HG03354 (cell line): ENCODE measurements around the gene TRERF1.

Experiments
- ATAC-seq: cut with Tn5 transposase; IDR thresholded peaks from one replicate; pipeline ENCODE4 v1.9.1; 2021; ENCODE audit warnings: mild to moderate bottlenecking; ENCODE audit not compliant: unreplicated experiment, poor library complexity, severe bottlenecking

Gene TRERF1

GRCh38 chr6:42429042-42429585 lies 22.6 kb downstream of the TRERF1 start:
- no peak for ATAC-seq

DNA sequence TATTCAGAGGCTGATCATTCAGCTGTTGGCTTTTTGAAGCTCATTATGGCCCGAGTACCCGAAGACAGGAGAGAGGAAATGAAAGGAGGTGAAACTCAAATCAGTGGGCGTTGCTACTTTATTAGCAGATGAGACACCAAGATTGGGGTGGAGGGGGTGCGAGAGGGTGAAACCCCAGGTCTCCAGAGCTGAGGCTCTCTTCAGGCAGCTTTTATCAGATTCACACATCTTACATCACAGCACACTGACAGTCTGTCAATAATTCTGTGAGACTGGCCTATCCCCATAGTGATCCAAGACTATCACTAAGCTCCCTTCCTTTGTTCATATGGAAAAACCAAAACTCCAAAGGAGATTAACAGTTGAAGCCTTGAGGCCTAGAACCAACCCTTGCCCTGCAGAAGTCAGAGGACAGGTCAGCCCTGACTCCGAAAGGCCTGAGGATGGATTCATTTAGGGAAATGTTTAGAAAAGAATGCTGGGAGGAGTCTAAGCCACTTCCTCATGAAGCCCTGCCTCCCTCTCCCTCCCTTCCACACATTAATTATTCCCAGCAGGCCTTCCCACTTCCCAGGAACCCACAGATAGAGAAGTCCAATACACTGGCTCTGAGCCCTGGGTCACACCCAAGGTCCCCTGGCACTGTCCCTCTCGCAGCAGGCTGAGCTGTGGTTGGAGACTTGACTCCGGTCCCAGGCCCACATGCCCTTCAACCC lies 23.2 kb downstream of the TRERF1 start:
- ATAC-seq, result no peak

GRCh38 chr6:42427871-42428270 lies 23.9 kb downstream of the TRERF1 start:
- ATAC-seq, result no peak

DNA sequence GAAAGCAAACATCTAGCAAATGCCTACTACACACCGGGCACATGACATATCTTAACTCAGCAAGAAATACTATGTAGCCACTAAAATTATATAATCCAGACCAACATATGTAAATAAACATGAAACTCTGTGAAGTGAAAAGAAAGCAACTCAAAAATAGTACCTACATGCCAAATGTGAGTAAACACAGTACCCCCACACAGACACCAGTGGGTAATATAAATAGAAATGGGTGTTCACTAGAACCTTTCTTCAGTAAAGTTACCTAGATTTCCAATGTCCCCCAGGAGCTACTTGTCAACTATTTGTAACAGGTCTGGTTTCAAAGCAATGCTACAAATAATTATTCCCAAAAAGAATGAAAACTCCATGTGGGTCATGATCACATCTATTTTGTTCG lies 25.5 kb downstream of the TRERF1 start:
- ATAC-seq, result no peak

GRCh38 chr6:42424906-42425474 lies 26.7 kb downstream of the TRERF1 start:
- no peak for ATAC-seq

DNA sequence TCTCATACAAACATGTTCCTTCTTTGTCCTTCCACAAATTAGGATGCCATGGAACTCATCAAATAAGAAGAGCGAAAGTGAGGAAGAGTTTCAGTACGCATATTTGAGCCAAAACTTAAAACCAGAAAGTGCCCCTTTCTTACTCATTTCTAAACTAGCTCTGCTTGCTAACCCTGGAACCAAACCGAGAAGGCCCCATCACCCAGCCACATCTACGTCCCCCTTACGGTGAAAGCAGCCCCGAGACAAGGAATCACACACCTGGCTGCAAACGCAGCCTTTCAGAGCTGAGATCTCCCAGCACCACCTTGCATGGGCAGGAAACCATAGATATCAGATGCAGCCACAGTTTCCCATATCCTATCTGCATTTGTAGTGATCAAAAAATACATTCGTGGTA lies 28.5 kb downstream of the TRERF1 start:
- ATAC-seq, result no peak

- ATAC-seq, result no peak
Observed at GRCh38 chr6:42420741-42421140, 31.0 kb downstream of the TRERF1 start.

DNA sequence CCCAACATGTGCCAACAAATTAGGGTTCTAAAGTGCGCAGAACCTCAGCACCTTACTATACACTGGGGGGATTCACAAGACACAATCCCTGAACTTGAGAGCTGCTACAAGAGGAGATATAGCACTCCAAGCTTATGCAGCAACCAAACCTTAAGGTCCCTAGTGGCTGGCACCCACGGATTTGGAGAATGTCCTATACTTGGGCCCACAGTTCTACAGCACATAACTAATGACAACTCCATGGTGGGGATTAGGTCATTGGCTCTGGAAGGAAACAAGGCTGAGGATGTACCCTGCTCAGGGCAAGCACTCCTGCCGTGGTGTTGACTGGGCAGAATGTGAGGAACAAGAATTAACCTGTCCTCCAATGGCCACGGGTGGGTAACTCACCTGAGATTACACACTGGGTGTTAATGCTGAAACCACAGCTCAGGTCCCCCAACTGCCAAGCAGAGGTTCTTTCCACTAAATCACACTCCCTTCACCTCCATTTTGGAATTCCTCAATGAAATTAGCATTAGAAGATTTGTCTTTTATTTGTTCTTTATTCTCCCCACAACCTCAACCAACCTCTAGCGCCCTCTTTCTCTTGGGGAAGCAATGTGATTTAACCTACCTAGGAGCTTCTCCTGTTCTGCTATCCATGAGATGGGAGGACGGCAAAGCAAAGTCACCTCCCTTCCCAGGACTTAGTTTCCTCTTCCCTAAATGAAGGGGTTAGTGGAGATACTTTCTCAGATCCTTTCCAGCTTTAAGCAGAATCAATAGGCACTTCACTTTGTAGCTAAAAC lies 32.0 kb downstream of the TRERF1 start:
- no peak for ATAC-seq

GRCh38 chr6:42418724-42419123 lies 33.0 kb downstream of the TRERF1 start:
- ATAC-seq, result no peak

DNA sequence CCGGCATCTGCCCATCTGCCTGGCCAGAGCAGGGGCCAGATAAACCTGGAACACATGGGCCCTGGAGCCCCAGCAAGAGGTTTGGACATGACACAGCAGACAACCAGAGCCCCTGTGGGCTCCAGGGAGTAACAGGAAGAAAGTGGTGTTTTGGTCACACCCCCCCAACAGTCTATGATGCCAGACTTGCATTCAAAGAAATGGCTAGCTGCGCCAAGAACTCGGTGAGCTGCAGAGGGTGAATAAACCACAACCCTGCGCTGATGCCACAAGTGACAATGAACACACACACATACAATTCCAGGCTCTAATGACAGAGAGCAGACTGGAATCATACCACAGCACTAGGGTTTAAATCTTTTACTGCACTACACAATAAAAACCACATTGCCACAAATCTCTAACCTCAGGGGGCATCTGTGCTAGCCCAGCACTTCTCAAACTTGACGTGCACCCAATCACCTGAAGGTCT lies 34.0 kb downstream of the TRERF1 start:
- ATAC-seq, result no peak

DNA sequence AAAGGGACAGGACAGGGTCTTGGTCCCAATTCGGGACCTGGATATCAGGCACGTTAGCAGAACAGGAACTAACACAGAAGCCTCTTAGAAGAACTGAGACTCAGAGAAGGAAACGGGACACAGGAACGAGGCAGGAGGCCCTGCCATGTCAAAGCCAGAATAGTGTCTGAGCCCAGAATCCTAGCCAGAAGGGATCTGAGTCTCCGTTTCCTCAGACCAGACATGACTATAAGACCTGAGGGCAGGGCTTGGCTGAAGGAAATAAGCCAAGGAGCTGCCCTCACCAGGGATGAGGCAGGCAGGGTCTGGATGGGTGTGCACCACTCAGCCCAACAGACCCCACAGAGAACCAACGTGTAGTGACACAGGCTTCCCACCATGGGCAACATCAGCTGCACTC lies 40.3 kb downstream of the TRERF1 start:
- no peak for ATAC-seq

DNA sequence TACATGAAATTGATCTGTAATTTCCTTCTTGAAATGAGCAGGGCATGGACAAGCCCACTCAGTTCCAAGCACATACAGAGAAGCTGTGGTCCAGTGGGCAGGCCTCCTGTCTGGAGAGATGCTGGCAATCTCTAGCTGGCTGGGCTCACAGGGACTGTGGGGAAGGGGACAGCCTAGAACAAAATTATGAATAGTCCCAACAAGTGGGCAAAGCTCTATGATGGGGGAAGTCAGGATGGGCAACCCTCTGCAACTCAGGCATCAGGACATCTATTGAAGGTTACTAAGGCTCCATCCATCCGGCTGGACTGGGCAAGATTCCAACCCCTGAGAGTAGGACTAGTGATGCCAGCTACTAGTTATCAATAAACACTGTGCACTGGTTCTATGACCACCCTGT lies 40.9 kb downstream of the TRERF1 start:
- ATAC-seq, result no peak

GRCh38 chr6:42409581-42409980 lies 42.1 kb downstream of the TRERF1 start:
- no peak for ATAC-seq

GRCh38 chr6:42407379-42407778 lies 44.3 kb downstream of the TRERF1 start:
- ATAC-seq, result no peak

DNA sequence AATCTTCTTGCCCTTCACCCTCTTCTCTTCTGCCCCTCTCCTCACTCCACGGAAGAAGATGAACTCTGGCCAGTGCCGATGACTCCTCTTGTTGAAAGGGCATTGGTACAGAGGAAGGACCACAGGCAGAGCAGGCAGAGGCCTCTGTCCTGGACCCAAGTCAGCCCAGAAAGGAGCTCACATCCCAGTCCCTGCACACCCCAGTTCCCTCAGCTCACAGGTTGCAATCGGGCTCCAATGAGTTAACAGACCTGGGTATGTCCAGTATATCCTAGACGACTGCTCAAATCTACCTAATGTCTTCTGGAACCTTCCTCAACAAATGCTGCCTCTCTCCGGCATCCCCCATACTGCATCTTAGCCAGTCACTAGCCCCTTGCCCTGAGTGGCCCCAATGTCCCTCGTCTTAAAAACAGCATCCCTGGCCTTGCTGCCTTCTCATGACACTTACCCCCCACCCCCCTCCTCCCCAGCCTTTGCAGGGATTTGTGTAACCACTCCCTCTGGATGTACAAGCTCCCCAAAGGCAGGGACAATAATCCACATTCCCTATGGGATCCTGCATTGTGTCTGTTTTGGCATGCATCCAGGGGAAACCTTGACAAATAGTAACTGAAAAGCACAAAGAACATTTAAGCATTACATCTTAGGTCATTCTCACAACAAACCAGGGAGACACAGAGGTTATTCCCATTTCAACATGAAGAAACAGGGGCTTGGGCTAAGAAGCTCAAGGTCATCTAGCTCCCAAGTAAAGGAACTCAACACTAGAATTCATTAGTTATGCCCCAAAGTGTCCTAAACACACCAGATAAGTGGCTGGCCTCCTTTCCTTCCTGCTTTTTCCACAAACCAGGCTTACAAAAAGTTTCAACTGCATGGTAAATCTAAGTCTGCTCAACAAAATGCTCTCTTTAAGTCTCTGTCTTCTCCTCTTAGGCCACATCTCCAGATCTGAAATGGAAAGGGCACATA lies 45.1 kb downstream of the TRERF1 start:
- ATAC-seq, result no peak

DNA sequence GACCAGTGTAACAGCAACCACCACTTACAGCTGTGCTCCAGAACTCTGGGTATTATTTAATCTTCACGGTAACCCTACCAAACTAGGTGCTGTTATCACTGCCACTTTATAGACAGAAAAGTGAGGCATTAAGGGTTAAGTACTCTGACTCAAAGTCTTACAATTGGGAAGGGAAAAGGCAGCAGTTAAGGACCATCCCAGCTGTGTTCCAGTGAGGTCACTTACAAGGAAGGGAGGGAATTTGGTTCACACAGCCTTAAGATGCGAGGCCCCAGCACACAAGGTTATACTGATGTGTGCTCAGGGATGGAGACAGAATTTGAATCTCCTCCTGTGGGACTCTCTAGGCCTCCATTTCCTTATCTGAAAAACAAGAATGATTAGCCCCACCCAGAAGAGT lies 46.7 kb downstream of the TRERF1 start:
- no peak for ATAC-seq

DNA sequence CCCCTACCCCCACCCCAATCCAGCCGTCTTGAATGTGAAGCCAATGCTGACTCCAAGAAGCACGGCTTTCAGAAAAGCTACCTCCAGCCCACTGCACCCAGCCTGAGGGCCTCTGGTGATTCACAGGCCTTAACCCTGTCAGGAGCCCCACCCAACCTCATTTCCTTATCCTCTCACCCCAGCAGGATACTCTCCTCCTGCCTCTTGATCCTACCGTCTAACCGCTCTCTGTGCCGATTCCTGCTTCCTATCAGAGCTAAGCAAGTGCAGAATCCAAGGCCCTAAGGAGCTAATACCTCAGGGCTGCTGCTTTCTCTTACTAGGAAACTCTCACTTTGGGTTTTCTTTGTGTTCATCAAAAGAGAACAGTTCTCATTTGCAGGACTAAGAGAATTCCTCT lies 47.2 kb downstream of the TRERF1 start:
- no peak for ATAC-seq

DNA sequence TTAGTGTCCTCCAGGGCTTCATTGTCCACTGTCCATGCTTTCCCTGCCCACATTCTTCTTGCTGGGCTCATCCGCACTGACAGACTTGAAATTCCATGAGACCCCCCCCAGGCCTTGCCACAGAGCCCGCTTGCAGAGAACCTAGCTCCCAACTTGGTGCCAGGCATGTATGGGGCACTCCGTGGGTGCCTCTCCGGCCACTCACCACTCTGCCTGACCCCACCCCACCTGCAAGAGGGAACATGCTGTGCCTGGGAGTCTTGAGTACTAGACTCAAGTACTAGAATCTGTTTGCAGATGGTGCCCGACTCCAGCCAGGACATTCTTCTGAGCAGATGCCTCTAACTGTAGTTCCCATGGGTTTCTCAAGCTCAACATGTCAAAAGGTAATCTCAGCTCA lies 47.9 kb downstream of the TRERF1 start:
- ATAC-seq, result no peak

DNA sequence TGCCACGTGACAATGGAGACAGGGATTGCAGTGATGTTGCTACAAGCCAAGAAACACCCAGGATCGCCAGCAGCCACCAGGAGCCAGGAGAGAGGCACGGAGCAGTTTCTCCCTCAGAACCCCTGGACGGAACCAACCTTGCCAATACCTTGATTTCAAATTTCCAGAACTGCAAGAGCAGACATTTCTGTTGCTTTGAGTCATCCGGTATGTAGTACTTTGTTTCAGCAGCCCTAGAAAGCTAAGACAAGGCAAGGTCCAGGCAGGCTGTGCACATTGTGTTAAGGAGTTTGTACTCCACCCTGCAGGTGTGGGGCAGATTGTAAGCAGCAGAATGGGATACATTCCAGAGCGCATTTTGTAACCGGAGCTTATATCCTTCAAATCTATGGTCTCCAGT lies 48.3 kb downstream of the TRERF1 start:
- no peak for ATAC-seq

- peak; percentile 34 for ATAC-seq
Observed at GRCh38 chr6:42402184-42402583, 49.5 kb downstream of the TRERF1 start.
